ENCODE data around the gene MAP2. TPM values are rescaled to one million over a fixed set of nuclear protein-coding genes. Genes with fewer than 3 reads are reported as not detected.

The MAP2 gene
- total and polyA plus RNA-seq, 2 of the 8 experiments (the other 6 are each of a cell fraction or from before 2014, with no cell fraction given), result 5.9 to 9.4 TPM

DNA sequence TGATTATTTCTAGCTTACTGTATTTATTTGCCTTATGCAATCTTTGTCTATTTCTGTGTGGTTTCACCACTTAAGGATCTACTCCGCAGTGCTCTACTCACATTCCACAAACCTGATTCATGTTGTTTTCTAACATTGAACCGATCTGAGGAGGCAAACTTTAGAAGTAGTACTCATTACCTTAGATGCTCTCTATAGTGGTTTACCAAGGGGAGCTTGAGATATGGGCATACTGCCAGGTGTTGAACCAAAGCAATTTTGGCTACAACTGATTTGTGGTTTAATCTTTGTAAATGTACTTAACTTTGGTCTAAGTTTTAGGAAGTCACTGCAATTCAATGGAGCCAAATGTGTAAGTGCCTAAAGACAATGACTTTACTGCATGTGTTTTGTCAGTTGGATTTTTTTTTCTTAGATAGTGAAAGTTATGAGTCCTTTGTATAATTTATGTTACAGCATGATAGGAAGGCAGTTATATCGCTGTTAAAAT, 50.1 kb downstream of the MAP2 start (continued):
- TF ChIP-seq KDM4A (IDR thresholded peaks at IDR 0.05; ENCODE audit: low read depth, low read length, severe bottlenecking), result no peak
- TF ChIP-seq HDAC6 (IDR thresholded peaks at IDR 0.05; ENCODE audit: low read depth, low read length), result no peak

All from H1 (cell line).